Stomach (tissue), 4 donors: Measurements from ENCODE around the gene KCNC3.

Experiments
- POLR2A ChIP-seq, 4 donors: fragments of 450-650 bp; IDR thresholded peaks; one replicate each; pipeline ENCODE4 v1.6.1; 2016; ENCODE audit warnings: antibody characterized with exemption in 4 of 4, control low read depth in 2 of 4, mild to moderate bottlenecking in 1 of 4, moderate library complexity in 1 of 4
- POLR2AphosphoS5 ChIP-seq, 3 donors: sonication (generic); formaldehyde crosslinking; IDR thresholded peaks; one replicate each; pipeline ENCODE4 v1.6.1; 2016; ENCODE audit warnings: antibody characterized with exemption in 3 of 3
- TF ChIP-seq, protein P1 (sequence below), 7 experiments: fragments of 450-650 bp in 4 of 7; fragments of 200-600 bp in 3 of 7; sonication (generic) in 3 of 7; IDR thresholded peaks; one replicate each; pipeline ENCODE4 v1.5.1; 2016 to 2019; ENCODE audit warnings: antibody characterized with exemption in 7 of 7, control low read depth in 2 of 7, mild to moderate bottlenecking in 1 of 7

DNA sequence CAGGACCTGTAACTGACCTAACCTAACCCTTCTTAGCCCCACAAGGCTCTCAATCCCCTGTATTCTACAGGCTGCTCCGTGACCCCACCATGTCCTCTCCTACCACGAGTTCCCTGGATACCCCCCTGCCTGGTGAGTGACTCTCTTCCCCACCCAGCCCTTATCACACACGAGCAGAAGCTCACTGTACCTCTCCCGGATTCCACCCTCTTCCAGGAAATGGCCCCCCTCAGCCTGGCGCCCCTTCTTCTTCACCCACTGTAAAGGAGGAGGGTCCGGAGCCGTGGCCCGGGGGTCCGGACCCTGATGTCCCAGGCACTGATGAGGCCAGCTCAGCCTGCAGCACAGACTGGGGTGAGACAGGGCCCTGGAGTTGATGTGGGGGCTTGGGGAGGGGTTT lies 48.3 kb upstream of the KCNC3 start:
- TF ChIP-seq POLR2A (IDR thresholded peaks at IDR 0.05) (no peak), POLR2AphosphoS5 (IDR thresholded peaks at IDR 0.05) (no peak)
- TF ChIP-seq, protein P1, sequence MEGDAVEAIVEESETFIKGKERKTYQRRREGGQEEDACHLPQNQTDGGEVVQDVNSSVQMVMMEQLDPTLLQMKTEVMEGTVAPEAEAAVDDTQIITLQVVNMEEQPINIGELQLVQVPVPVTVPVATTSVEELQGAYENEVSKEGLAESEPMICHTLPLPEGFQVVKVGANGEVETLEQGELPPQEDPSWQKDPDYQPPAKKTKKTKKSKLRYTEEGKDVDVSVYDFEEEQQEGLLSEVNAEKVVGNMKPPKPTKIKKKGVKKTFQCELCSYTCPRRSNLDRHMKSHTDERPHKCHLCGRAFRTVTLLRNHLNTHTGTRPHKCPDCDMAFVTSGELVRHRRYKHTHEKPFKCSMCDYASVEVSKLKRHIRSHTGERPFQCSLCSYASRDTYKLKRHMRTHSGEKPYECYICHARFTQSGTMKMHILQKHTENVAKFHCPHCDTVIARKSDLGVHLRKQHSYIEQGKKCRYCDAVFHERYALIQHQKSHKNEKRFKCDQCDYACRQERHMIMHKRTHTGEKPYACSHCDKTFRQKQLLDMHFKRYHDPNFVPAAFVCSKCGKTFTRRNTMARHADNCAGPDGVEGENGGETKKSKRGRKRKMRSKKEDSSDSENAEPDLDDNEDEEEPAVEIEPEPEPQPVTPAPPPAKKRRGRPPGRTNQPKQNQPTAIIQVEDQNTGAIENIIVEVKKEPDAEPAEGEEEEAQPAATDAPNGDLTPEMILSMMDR (IDR thresholded peaks at IDR 0.05) = no peak
